Omental fat pad (tissue), 4 donors: ENCODE results near the gene OR1B1. TPM values are rescaled to one million over a fixed set of nuclear protein-coding genes. Genes with fewer than 3 reads are reported as not detected.
"Not testable (repeated sequence)": the region's sequence is repeated elsewhere in the genome, so short reads cannot be mapped to it uniquely, and the experiment has no call there.

Source experiments
- ATAC-seq: fragments of 150-250 bp; one replicate; pipeline ENCODE4 v1.9.1; 2016; ENCODE audit warnings: mild to moderate bottlenecking, moderate library complexity; ENCODE audit not compliant: low FRiP score
- DNase-seq: peaks from one replicate; pipeline ENCODE4 v3.0.0-alpha.2; 2019; ENCODE audit warnings: low spot score
- total RNA-seq, 4 donors: library from RNA; depleted of rRNA; stranded (reverse); fragments of >200 nt; gene quantifications; one replicate each; pipeline ENCODE4 v1.1.0, GENCODE V29; 2016
- TF ChIP-seq, protein P1 (sequence below), 3 donors: fragments of 450-650 bp; IDR thresholded peaks; one replicate each; pipeline ENCODE4 v1.5.1; 2016 to 2017; ENCODE audit warnings: antibody characterized with exemption in 3 of 3, mild to moderate bottlenecking in 3 of 3, moderate library complexity in 2 of 3

Gene OR1B1
- total RNA-seq, 4 donors from 2014 or later = not detected

DNA sequence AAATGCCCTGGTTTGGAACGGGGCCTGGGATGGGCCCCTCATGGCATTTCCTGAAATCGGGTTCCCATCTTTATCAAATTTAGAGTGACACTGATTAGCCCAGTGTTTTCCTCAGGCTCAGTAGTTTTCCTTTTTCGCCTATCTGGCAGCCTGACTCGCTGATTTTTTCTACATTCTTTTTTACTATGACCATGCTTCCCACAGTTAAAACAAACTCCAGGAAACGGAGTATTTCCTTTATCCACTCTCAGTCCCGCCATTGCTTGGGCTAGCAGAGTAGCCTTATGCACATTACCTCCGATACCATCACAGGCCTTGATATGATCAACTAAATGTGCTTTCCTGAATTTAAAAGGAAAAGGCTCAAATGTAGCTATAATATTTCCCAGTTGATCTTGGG is 37.4 kb downstream of the OR1B1 start:
- TF ChIP-seq, protein P1, sequence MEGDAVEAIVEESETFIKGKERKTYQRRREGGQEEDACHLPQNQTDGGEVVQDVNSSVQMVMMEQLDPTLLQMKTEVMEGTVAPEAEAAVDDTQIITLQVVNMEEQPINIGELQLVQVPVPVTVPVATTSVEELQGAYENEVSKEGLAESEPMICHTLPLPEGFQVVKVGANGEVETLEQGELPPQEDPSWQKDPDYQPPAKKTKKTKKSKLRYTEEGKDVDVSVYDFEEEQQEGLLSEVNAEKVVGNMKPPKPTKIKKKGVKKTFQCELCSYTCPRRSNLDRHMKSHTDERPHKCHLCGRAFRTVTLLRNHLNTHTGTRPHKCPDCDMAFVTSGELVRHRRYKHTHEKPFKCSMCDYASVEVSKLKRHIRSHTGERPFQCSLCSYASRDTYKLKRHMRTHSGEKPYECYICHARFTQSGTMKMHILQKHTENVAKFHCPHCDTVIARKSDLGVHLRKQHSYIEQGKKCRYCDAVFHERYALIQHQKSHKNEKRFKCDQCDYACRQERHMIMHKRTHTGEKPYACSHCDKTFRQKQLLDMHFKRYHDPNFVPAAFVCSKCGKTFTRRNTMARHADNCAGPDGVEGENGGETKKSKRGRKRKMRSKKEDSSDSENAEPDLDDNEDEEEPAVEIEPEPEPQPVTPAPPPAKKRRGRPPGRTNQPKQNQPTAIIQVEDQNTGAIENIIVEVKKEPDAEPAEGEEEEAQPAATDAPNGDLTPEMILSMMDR (IDR thresholded peaks at IDR 0.05) = no peak
- ATAC-seq (no peak), DNase-seq (no peak)

DNA sequence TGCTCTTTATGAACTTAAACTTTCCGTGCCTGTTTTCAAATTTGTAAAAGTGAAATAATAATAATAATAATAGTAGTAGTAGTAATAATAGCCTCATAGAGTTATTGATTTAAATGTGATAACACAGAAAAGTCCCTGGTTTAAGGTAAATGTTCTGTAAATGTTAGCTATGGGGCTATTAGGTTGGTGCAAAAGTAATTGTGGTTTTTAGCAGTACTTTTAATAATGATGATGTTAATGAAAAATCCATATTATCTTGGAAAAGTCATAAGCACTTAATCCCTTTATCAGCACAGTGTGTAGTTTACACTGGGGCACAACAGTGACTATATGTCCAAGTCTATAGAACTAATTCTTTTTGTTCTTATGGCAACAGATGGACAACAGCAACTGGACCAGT is 43.1 kb downstream of the OR1B1 start, which contains the start of gene OR1Q1:
Gene OR1Q1 (plus strand): TSS at position 377 of the 400 bp plus-strand sequence. CDS start 0 bp downstream, at position 377.
- DNase-seq (no peak), ATAC-seq (no peak)
- TF ChIP-seq, protein P1 (IDR thresholded peaks at IDR 0.05) = no peak

DNA sequence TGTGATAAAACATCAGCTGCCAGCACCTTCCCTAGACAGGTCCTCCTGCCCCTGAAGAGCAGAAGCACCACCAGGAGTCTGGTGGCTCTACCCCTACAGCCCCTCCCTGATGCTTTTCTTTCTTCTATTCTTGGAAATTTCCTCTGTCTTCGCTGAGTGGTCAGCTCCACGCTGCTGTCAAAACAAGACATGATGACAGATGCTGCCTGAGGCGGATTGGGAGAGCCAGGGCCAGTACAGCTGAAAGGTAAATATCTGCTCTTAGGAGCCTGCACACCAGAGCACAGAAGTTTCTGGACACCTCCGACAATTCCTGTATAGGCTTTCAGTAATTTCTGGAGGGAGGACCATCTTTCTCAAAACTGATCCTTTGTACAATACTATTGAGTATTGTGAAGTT is 47.6 kb downstream of the OR1B1 start:
- TF ChIP-seq, protein P1 (IDR thresholded peaks at IDR 0.05) = no peak
- DNase-seq = no peak

DNA sequence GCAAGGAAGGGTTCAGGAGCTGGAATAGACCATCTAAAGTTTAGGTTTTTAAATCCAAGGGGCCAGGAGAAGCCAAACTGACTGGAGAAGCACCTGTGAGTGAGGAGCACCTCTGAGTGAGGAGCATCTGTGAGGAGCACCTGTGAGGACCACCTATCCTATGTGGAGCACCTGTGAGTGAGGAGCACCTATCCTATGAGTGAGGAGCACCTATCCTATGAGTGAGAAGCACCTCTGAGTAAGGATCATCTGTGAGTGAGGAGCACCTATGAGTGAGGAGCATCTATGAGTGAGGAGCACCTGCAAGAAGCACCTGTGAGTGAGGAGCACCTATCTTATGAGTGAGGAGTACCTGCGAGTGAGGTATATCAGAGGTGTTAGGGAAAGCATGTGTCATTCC is 50.8 kb downstream of the OR1B1 start:
- DNase-seq (no peak), ATAC-seq (no peak)
- TF ChIP-seq, protein P1 (IDR thresholded peaks at IDR 0.05) = no peak

More for the DNA sequence above, 47.6 kb downstream of the OR1B1 start:
- no peak for ATAC-seq

DNA sequence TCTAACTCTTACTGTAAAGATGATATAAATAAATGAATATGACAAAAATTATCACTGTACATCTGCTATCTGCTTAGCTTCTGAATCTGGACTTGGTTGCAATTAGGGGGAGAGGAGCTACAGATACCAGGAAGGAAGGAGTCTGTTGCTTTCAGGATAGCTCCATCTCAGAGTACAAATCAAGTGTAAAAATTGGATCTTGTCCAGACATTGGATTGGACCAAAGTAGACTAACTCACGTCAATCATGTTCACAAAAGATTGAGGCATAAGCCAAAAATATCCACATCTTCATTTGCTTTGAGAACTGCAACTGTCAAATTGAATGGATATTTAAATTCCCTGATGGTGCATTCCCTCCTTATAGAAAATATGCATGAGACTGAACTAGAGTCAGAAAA is 51.7 kb downstream of the OR1B1 start:
- TF ChIP-seq, protein P1 (IDR thresholded peaks at IDR 0.05) = no peak

DNA sequence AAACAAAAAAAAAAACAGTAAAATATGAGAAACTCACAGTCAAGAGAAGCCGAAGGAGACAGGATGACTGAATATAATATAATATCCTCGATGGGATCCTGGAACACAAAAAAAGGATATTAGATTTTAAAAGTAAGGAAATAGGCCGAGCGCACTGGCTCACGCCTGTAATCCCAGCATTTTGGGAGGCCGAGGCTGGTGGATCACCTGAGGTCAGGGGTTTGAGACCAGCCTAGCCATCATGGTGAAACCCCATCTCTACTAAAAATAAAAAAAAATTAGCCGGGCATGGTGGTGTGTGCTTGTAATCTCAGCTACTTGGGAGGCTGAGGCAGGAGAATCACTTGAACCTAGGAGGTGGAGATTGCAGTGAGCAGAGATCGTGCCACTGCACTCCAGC is 74.1 kb downstream of the OR1B1 start, which contains the start of gene OR1L8:
Gene OR1L8 (minus strand): TSS at position 101 of the 400 bp plus-strand sequence. CDS start 14,907 bp downstream, outside the sequence.
- DNase-seq, ATAC-seq: not testable (repeated sequence)

More for the DNA sequence above, 51.7 kb downstream of the OR1B1 start:
- ATAC-seq (no peak), DNase-seq (no peak)

DNA sequence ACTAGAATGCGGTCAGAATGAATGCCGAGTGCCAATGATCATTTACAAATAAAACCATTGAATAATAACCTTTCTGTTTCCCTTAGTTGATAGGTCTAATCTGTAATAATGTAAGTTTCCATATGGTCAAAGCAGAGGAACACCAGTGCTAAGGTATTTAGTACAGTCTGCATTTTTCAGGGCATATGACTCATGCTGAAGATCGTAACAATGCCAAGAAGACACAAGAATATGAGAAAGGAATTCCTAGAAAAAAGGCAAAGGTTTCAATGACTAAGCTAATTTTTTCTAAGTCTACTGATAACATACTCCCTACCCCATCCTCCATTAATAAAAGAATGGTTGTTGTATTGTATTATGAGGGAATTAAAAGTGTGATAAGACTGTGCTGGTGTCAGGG is 77.1 kb downstream of the OR1B1 start:
- no peak for ATAC-seq
- TF ChIP-seq, protein P1 (IDR thresholded peaks at IDR 0.05) = no peak
- no peak for DNase-seq
